ENCODE results near the gene RGPD8.

Gene RGPD8

GRCh38 chr2:112345030-112346027 is 88.1 kb downstream of the RGPD8 start:
- POLR2A ChIA-PET (ENCODE audit: low non-redundant PET) = no interaction called here
- no peak for DNase-seq (ENCODE audit: low spot score)
- H3K27ac ChIP-seq = no peak overlapping the region

GRCh38 chr2:112343827-112344585 is 89.4 kb downstream of the RGPD8 start:
- H3K27ac ChIP-seq = no peak overlapping the region
- ChIA-PET POLR2A (ENCODE audit: low non-redundant PET) (no interaction called here), CTCF (no interaction called here)
- DNase-seq (ENCODE audit: low spot score) = no peak
- no peak for TF ChIP-seq CTCF (conservative IDR thresholded peaks at IDR 0.05; ENCODE audit: low read depth)

More at GRCh38 chr2:112345030-112346027, 88.1 kb downstream of the RGPD8 start:
- CTCF ChIA-PET = no interaction called here
- no peak for TF ChIP-seq CTCF (conservative IDR thresholded peaks at IDR 0.05; ENCODE audit: low read depth)

GRCh38 chr2:112342067-112342550 is 91.3 kb downstream of the RGPD8 start:
- POLR2A ChIA-PET (ENCODE audit: low non-redundant PET) = no interaction called here
- H3K27ac ChIP-seq = no peak overlapping the region
- CTCF ChIA-PET = no interaction called here
- TF ChIP-seq CTCF (conservative IDR thresholded peaks at IDR 0.05; ENCODE audit: low read depth) = no peak
- DNase-seq (ENCODE audit: low spot score) = peak; percentile 43

GRCh38 chr2:112340475-112341267 is 92.8 kb downstream of the RGPD8 start:
- H3K27ac ChIP-seq = no peak overlapping the region
- POLR2A ChIA-PET (ENCODE audit: low non-redundant PET) = no interaction called here
- CTCF ChIA-PET = no interaction called here
- no peak for TF ChIP-seq CTCF (conservative IDR thresholded peaks at IDR 0.05; ENCODE audit: low read depth)
- peak; percentile 42 for DNase-seq (ENCODE audit: low spot score)

- TF ChIP-seq CTCF (conservative IDR thresholded peaks at IDR 0.05; ENCODE audit: low read depth) = no peak
- DNase-seq (ENCODE audit: low spot score) = no peak
- ChIA-PET POLR2A (ENCODE audit: low non-redundant PET) (no interaction called here), CTCF (no interaction called here)
- no peak overlapping the region for H3K27ac ChIP-seq
Observed at GRCh38 chr2:112339986-112340385, 93.5 kb downstream of the RGPD8 start.

- no peak for DNase-seq (ENCODE audit: low spot score)
- TF ChIP-seq CTCF (conservative IDR thresholded peaks at IDR 0.05; ENCODE audit: low read depth) = no peak
- ChIA-PET CTCF (no interaction called here), POLR2A (ENCODE audit: low non-redundant PET) (no interaction called here)
- H3K27ac ChIP-seq = no peak overlapping the region
Observed at GRCh38 chr2:112335600-112335999, 97.8 kb downstream of the RGPD8 start.
